CD14-positive monocyte (primary cell): ENCODE measurements around the gene MORN1. TPM values are rescaled to one million over a fixed set of nuclear protein-coding genes. Genes with fewer than 3 reads are reported as not detected.

Source experiments
- DNase-seq, 3 donors: peaks; one replicate each; pipeline ENCODE4 v3.0.0-alpha.2; 2011 to 2022
- H2AFZ ChIP-seq: 2 replicates; pipeline ENCODE4 v1.6.0; 2012; ENCODE audit warnings: mild to moderate bottlenecking, low read depth, low read length, inconsistent platforms; ENCODE audit not compliant: insufficient read depth, poor library complexity, severe bottlenecking
- H3K27ac ChIP-seq, 2 donors: 1 replicate in 1 of 2; 2 replicates in 1 of 2; pipeline ENCODE4 v1.5.1; 2012 to 2013; ENCODE audit warnings: low read length in 2 of 2, control low read depth in 1 of 2, inconsistent platforms in 1 of 2, low read depth in 1 of 2, mild to moderate bottlenecking in 1 of 2
- H3K27me3 ChIP-seq, 2 donors: one replicate each; pipeline versions ENCODE4 v1.6.0 to v1.6.1; 2011 to 2013; ENCODE audit warnings: low read length in 2 of 2; ENCODE audit not compliant: control insufficient read depth in 2 of 2, insufficient read depth in 2 of 2
- H3K36me3 ChIP-seq, 2 donors: replicated peaks in 1 of 2; 1 replicate in 1 of 2; 2 replicates in 1 of 2; pipeline versions ENCODE4 v1.5.1 to v1.6.1; 2012 to 2013; ENCODE audit warnings: low read length in 2 of 2, control low read depth in 1 of 2, inconsistent platforms in 1 of 2, mild to moderate bottlenecking in 1 of 2; ENCODE audit not compliant: insufficient read depth in 2 of 2, control insufficient read depth in 1 of 2
- H3K4me1 ChIP-seq, 2 donors: 1 replicate in 1 of 2; 2 replicates in 1 of 2; pipeline versions ENCODE4 v1.5.1 to v1.6.1; 2012 to 2013; ENCODE audit warnings: low read length in 2 of 2, control low read depth in 1 of 2, inconsistent platforms in 1 of 2, mild to moderate bottlenecking in 1 of 2, moderate library complexity in 1 of 2; ENCODE audit not compliant: insufficient read depth in 2 of 2, control insufficient read depth in 1 of 2
- H3K4me2 ChIP-seq: replicated peaks from 2 replicates; pipeline ENCODE3; 2012; ENCODE audit warnings: low read length, moderate library complexity, mild to moderate bottlenecking; ENCODE audit not compliant: poor library complexity, severe bottlenecking; ENCODE audit errors: extremely low read depth
- H3K4me3 ChIP-seq, 3 experiments: fragments of 200-600 bp in 1 of 3; sonication (generic) in 1 of 3; replicated peaks in 1 of 3; 1 replicate in 2 of 3; 2 replicates in 1 of 3; pipeline ENCODE4 v1.5.1; 2011 to 2013; ENCODE audit warnings: low read length in 3 of 3, mild to moderate bottlenecking in 3 of 3, control low read depth in 2 of 3, low read depth in 2 of 3, inconsistent platforms in 1 of 3, moderate library complexity in 1 of 3
- H3K79me2 ChIP-seq: 2 replicates; pipeline ENCODE4 v1.6.0; 2012; ENCODE audit warnings: mild to moderate bottlenecking, control low read depth, inconsistent platforms, low read length, moderate library complexity; ENCODE audit not compliant: insufficient read depth
- H3K9ac ChIP-seq: 2 replicates; pipeline ENCODE4 v1.6.0; 2017; ENCODE audit warnings: low read length, mild to moderate bottlenecking; ENCODE audit not compliant: insufficient read depth, poor library complexity, severe bottlenecking
- H3K9me3 ChIP-seq, 2 donors: replicated peaks in 1 of 2; 1 replicate in 1 of 2; 2 replicates in 1 of 2; pipeline versions ENCODE4 v1.5.1 to v1.6.1; 2012 to 2013; ENCODE audit warnings: low read length in 2 of 2, control low read depth in 1 of 2; ENCODE audit not compliant: control insufficient read depth in 1 of 2, insufficient read depth in 1 of 2
- H4K20me1 ChIP-seq: 2 replicates; pipeline ENCODE4 v1.6.0; 2012; ENCODE audit warnings: mild to moderate bottlenecking, low read length, control low read depth, moderate library complexity; ENCODE audit not compliant: insufficient read depth
- H3K27ac Mint-ChIP-seq, 7 donors: one replicate each; pipeline ENCODE4 v1.8.0; 2020; ENCODE audit warnings: mild to moderate bottlenecking in 7 of 7, mixed read lengths in 7 of 7, moderate library complexity in 6 of 7, inconsistent platforms in 2 of 7
- H3K27me3 Mint-ChIP-seq, 3 donors: one replicate each; pipeline ENCODE4 v1.8.0; 2021 to 2022; ENCODE audit warnings: low read depth in 3 of 3, mild to moderate bottlenecking in 3 of 3, mixed read lengths in 3 of 3, moderate library complexity in 3 of 3, inconsistent platforms in 1 of 3
- H3K36me3 Mint-ChIP-seq, 2 donors: one replicate each; pipeline ENCODE4 v1.8.0; 2020; ENCODE audit warnings: mixed read lengths in 2 of 2, inconsistent platforms in 1 of 2, mild to moderate bottlenecking in 1 of 2
- H3K4me1 Mint-ChIP-seq: one replicate; pipeline ENCODE4 v1.8.0; 2020; ENCODE audit warnings: mild to moderate bottlenecking, mixed read lengths
- H3K4me3 Mint-ChIP-seq, 2 donors: one replicate each; pipeline ENCODE4 v1.8.0; 2020; ENCODE audit warnings: mild to moderate bottlenecking in 2 of 2, mixed read lengths in 2 of 2, moderate library complexity in 1 of 2
- H3K9me3 Mint-ChIP-seq, 7 donors: one replicate each; pipeline ENCODE4 v1.8.0; 2020 to 2022; ENCODE audit warnings: mixed read lengths in 7 of 7, mild to moderate bottlenecking in 6 of 7, moderate library complexity in 6 of 7, inconsistent platforms in 2 of 7
- WGBS: methylation state at CpG from one replicate; pipeline ENCODE4 v1.1.5; 2013; ENCODE audit warnings: missing lambda C conversion rate; ENCODE audit not compliant: insufficient coverage; 5-methylcytosine and 5-hydroxymethylcytosine counted together
- intact Hi-C, 2 donors: fragments of 100-400 bp; cut with micrococcal nuclease; formaldehyde crosslinking; loops; one replicate each; pipeline versions ENCODE4 v1.15.0 to v1.15.1; 2023
- polyA plus RNA-seq, 3 donors: library from polyadenylated mRNA; depleted of rRNA in 1 of 3; unstranded in 2 of 3; stranded (reverse) in 1 of 3; fragments of 300-500 nt in 2 of 3; fragments of >200 nt in 1 of 3; fragmentation: Illumina TruSeq in 2 of 3; gene quantifications; 1 replicate in 2 of 3; 2 replicates in 1 of 3; pipeline ENCODE4 v1.2.3, GENCODE V29; 2012 to 2021
- TF ChIP-seq, protein P1 (sequence below): fragments of 200-600 bp; IDR thresholded peaks from one replicate; pipeline ENCODE4 v1.8.0; 2022; ENCODE audit warnings: antibody characterized with exemption, mild to moderate bottlenecking

Gene MORN1
- polyA plus RNA-seq, 3 donors: 1.5 to 3.0 (median 1.7) TPM

DNA sequence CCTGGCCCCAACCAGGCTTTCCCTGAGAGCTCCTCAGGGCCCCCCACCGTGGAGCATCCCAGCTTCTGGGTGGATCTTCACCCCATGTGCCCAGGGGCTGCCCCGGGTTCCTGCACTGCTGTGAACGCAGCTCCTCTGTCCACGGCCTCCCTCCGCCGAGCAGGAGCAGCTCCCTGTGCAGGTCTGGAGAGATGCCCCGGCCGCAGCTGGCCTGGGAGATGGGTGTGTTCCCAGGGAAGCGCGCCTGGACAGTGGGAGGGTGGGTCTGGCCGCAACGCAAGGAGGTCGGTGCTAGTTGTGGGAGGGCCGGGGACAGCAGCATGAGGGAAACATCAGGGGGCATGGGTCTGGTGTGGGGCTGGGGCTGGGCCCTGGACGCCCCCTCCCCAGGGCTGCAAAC is 71.3 kb downstream of the MORN1 start:
- peaks cover 4% of the 10 kb centered on the region in 2 donors for H3K4me1 ChIP-seq

GRCh38 chr1:2319291-2319690 is 72.1 kb downstream of the MORN1 start:
- Mint-ChIP-seq H3K4me3 (no peak overlapping the region), H3K27me3 (peaks cover 15 to 49% (median 29%) of the 10 kb centered on the region in 3 donors), H3K9me3 (peaks cover 0 to 4% (median 2%) of the 10 kb centered on the region in 7 donors), H3K4me1 (no peaks in the 10 kb centered on the region), H3K36me3 (no peaks in the 10 kb centered on the region), H3K27ac (no peak overlapping the region)
- H3K9me3 ChIP-seq: peaks cover 0 to 4% of the 10 kb centered on the region in 2 donors
- H3K36me3 ChIP-seq: no peaks in the 10 kb centered on the region
- 98% methylated on average over 20 of the region's 21 CpGs for WGBS
- intact Hi-C loops: loop anchor here in 1 of 2 donors (10.0 kb wide), 1 partner anchor 124 kb away; the partner anchor contains the start of gene FAAP20
- no peaks in the 10 kb centered on the region for H3K79me2 ChIP-seq
- H3K4me1 ChIP-seq: peaks cover 5 to 9% of the 10 kb centered on the region in 2 donors
- DNase-seq: no peak
- H3K9ac ChIP-seq: no peak overlapping the region
- H4K20me1 ChIP-seq: no peaks in the 10 kb centered on the region
- no peak overlapping the region for H3K27ac ChIP-seq
- H3K4me2 ChIP-seq: no peak overlapping the region
- H2AFZ ChIP-seq: no peak overlapping the region
- no peak overlapping the region for H3K4me3 ChIP-seq
- H3K27me3 ChIP-seq: peaks cover 3 to 34% of the 10 kb centered on the region in 2 donors
- TF ChIP-seq, protein P1, sequence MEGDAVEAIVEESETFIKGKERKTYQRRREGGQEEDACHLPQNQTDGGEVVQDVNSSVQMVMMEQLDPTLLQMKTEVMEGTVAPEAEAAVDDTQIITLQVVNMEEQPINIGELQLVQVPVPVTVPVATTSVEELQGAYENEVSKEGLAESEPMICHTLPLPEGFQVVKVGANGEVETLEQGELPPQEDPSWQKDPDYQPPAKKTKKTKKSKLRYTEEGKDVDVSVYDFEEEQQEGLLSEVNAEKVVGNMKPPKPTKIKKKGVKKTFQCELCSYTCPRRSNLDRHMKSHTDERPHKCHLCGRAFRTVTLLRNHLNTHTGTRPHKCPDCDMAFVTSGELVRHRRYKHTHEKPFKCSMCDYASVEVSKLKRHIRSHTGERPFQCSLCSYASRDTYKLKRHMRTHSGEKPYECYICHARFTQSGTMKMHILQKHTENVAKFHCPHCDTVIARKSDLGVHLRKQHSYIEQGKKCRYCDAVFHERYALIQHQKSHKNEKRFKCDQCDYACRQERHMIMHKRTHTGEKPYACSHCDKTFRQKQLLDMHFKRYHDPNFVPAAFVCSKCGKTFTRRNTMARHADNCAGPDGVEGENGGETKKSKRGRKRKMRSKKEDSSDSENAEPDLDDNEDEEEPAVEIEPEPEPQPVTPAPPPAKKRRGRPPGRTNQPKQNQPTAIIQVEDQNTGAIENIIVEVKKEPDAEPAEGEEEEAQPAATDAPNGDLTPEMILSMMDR: no peak

More for the DNA sequence above, 71.3 kb downstream of the MORN1 start:
- Mint-ChIP-seq H3K4me3 (no peak overlapping the region), H3K27ac (no peak overlapping the region), H3K36me3 (no peaks in the 10 kb centered on the region), H3K4me1 (no peaks in the 10 kb centered on the region), H3K27me3 (peaks cover 15 to 47% (median 29%) of the 10 kb centered on the region in 3 donors), H3K9me3 (peaks cover under 1 to 10% (median 4%) of the 10 kb centered on the region in 7 donors)
- TF ChIP-seq, protein P1: no peak
- intact Hi-C loops: no loop called here
- no peak overlapping the region for H3K4me2 ChIP-seq
- 97% methylated on average over 15 of the region's 15 CpGs for WGBS
- no peak overlapping the region for H2AFZ ChIP-seq
- H3K9me3 ChIP-seq: peaks cover 5 to 10% of the 10 kb centered on the region in 2 donors
- H3K79me2 ChIP-seq: no peaks in the 10 kb centered on the region
- no peak overlapping the region for H3K9ac ChIP-seq
- H3K27me3 ChIP-seq: peaks cover 2 to 32% of the 10 kb centered on the region in 2 donors
- DNase-seq: no peak
- no peak overlapping the region for H3K27ac ChIP-seq
- H4K20me1 ChIP-seq: no peaks in the 10 kb centered on the region
- no peak overlapping the region for H3K4me3 ChIP-seq
- no peaks in the 10 kb centered on the region for H3K36me3 ChIP-seq
